ENCODE measurements around the gene GOLGA8H.
"Not testable (repeated sequence)": the region's sequence is repeated elsewhere in the genome, so short reads cannot be mapped to it uniquely, and the experiment has no call there.

The GOLGA8H gene, protein sequence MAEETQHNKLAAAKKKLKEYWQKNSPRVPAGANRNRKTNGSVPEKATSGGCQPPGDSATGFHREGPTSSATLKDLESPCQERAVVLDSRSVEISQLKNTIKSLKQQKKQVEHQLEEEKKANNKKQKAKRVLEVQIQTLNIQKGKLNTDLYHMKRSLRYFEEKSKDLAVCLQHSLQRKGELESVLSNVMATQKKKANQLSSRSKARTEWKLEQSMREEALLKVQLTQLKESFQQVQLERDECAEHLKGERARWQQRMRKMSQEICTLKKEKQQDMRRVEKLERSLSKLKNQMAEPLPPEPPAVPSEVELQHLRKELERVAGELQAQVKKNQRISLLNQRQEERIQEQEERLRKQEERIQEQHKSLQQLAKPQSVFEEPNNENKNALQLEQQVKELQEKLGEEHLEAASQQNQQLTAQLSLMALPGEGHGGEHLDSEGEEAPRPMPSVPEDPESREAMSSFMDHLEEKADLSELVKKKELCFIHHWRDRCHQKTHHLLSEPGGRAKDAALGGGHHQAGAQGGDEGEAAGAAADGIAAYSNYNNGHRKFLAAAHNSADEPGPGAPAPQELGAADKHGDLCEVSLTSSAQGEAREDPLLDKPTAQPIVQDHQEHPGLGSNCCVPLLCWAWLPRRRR
- 0 to 0.06 reads per million in 2 experiments for total RNA-seq

- not testable (repeated sequence) for DNase-seq (ENCODE audit: low read depth)
These were observed at the start of gene GOLGA8H for GRCh38 chr15:30603796-30604195. Gene GOLGA8H (plus strand): TSS chr15:30604028. CDS start chr15:30604126, 98 bp downstream.

DNA sequence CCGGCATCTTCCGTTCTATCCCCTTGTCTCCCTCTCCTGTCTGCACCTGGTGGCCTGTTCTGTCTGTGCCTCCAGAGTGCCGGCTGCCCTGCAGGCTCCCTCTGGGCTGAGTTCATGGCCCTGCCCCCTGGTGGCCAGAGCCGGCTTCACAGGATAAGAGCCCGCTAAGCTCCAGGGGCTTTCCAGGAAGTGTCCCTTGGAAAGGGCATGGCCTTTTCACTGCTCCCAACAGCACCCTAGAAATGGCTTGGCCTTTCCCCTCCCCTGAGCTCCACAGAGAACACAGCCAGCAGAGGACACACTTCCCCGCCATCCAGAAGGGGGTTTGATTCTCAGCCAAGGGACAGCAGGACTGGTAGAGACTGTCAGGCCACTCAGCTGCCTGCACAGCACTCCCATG is 36.9 kb upstream of the GOLGA8H start:
- DNase-seq (ENCODE audit: low read depth) = not testable (repeated sequence)

- DNase-seq (ENCODE audit: low read depth) = not testable (repeated sequence)
These were observed 30.8 kb upstream of the GOLGA8H start for GRCh38 chr15:30573012-30573491.

GRCh38 chr15:30579394-30579970 is 24.3 kb upstream of the GOLGA8H start:
- not testable (repeated sequence) for DNase-seq (ENCODE audit: low read depth)

GRCh38 chr15:30580716-30581115 is 23.1 kb upstream of the GOLGA8H start:
- DNase-seq (ENCODE audit: low read depth) = not testable (repeated sequence)

DNA sequence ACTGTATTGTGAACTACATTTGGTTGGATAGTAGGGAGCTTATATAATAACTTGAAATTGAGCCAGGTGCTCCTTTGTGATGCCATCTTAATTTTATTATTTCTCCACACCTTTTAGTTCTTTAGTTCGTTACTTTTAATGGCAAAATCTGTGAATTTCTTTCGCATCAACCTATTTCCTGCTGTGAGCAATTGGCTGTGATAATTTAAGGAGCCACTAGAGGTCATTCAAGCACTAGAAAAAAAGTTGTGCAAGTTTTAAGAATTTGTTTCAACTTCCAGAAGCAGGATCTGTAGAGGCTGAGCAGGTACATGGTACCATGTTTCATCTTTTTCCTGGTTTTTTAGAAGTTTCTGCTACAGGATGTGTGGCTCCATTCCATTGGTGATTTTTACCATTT is 4.9 kb upstream of the GOLGA8H start:
- not testable (repeated sequence) for DNase-seq (ENCODE audit: low read depth)

DNA sequence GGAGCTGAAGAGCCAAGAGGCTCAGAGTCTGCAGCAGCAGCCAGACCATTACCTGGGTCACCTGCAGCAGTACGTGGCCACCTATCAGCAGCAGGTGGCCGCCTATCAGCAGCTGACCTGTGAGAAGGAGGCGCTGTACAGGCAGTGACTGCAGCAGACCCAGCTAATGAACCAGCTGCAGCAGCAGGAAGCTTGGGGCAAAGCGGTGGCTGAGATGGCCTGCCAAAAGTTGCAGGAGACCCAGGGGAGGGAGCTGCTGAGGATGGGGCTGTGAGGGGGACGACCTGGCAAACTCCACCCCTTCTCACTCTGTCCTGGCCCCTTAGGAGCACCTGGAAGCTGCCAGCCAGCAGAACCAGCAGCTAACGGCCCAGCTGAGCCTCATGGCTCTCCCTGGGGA is 8.4 kb downstream of the GOLGA8H start:
- DNase-seq (ENCODE audit: low read depth) = not testable (repeated sequence)

GRCh38 chr15:30621342-30621741 is 17.5 kb downstream of the GOLGA8H start:
- not testable (repeated sequence) for DNase-seq (ENCODE audit: low read depth)

GRCh38 chr15:30625436-30626193 is 21.8 kb downstream of the GOLGA8H start, which contains the start of gene ARHGAP11B:
Gene ARHGAP11B (plus strand): TSS chr15:30626128.
- peak; percentile 91 for DNase-seq (ENCODE audit: low read depth)

DNA sequence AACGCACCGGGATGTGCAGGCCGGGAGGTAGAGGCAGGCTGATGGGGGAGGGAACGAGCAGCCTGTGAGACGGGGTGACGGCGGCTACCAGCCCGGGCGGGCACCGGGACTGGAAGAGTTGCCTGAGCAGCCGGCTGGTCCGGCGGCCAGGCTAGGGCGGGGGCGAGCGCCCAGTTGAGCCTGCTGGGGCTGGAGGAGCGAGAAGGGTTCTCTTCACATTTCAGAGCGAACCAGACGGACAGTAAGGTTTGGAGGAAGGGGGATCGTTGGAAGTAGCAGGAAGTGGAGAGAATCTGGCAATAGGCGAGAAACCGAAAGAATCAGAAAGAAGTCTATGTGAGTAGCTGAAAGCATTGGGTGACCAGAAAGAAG is 22.4 kb downstream of the GOLGA8H start:
- DNase-seq (ENCODE audit: low read depth) = not testable (repeated sequence)

DNA sequence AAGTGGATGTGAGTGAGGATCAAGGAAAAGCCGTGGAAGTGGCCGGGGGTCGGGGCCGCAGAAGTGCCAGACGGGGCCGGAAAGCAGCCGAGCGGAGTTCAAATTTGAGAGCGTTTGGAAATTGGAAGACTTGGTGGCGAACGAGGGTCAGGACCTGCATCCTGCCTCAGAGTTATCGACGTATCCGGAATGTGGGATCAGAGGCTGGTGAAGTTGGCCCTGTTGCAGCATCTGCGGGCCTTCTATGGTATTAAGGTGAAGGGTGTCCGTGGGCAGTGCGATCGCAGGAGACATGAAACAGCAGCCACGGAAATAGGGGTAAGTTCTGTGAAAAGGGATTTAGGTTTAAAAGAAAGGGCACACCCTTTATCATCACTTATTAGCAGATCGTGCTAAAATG is 22.8 kb downstream of the GOLGA8H start:
- DNase-seq (ENCODE audit: low read depth) = not testable (repeated sequence)

DNA sequence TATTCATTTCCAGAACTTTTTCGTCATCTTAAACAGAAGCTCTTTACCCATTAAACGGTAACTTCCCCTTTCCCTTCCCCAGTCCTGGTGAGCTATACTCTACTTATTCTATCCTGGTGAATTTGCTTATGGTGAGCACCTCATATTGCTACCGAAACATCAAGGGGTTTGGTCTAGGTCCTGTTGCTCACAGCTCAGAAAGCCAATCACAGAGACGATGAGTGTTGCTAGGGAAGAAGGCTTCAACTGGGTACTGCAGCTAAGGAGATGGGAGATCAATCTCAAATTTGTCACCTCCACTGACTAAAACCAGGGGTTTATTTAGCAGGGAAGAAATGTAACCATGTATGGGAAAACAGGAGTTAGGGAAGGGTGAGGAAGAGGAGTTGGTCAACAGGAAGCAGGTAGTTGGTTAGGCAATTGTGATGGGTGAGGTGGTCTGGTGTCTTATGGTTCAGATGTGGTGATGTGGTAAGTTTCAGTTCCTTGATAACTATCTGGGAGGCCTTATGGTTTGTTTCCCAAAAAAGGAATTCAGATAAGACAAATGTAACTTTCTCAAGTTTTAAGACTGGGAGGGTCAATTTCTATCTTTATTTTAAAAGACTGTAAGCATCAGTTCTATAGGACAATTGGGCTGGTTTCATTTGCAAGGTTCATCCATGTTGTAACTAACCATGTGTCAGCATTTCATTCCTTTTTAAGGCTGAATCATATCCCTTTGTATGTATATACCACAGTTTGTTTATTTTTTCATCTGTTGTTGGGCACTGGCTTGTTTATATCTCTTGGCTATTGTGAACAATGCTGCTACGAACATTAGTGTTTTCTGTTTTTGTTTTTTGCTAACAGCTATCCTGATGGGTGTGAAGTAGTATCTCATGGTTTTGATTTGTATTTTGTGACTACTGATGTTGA is 46.4 kb downstream of the GOLGA8H start:
- DNase-seq (ENCODE audit: low read depth) = no peak

DNA sequence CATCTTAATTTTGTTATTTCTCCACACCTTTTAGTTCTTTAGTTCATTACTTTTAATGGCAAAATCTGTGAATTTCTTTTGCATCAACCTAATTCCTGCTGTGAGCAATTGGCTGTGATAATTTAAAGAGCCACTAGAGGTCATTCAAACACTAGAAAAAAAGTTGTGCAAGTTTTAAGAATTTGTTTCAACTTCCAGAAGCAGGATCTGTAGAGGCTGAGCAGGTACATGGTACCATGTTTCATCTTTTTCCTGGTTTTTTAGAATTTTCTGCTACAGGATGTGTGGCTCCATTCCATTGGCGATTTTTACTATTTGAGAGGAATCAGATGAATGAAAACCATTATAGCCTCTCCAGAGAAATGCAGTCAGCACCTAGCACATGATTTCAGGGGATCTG is 57.3 kb downstream of the GOLGA8H start:
- DNase-seq (ENCODE audit: low read depth) = not testable (repeated sequence)
